Gastrocnemius medialis (tissue), 4 donors: ENCODE data around the gene LCLAT1. TPM values are rescaled to one million over a fixed set of nuclear protein-coding genes. Genes with fewer than 3 reads are reported as not detected.
A peak's percentile ranks its signal among the peaks of the same experiment; 100 is the strongest.

Experiments used
- ATAC-seq, 2 donors: fragments of 150-250 bp; one replicate each; pipeline ENCODE4 v1.9.1; 2016
- DNase-seq, 2 donors: peaks; one replicate each; pipeline ENCODE4 v3.0.0-alpha.2; 2019
- H3K27ac ChIP-seq, 4 donors: fragments of 200-600 bp; sonication (generic); 1 replicate in 1 of 4; 2 replicates in 3 of 4; pipeline ENCODE4 v1.5.1; 2016 to 2018; ENCODE audit warnings: mild to moderate bottlenecking in 2 of 4, moderate library complexity in 1 of 4
- H3K27me3 ChIP-seq, 3 donors: fragments of 200-600 bp; sonication (generic) in 2 of 3; 1 replicate in 1 of 3; 2 replicates in 2 of 3; pipeline versions ENCODE4 v1.5.1 to v1.6.0; 2016 to 2019; ENCODE audit warnings: mild to moderate bottlenecking in 1 of 3, moderate library complexity in 1 of 3
- H3K36me3 ChIP-seq, 2 donors: fragments of 200-600 bp; sonication (generic) in 1 of 2; one replicate each; pipeline ENCODE4 v1.5.1; 2017 to 2018
- H3K4me1 ChIP-seq, 2 donors: fragments of 200-600 bp; sonication (generic) in 1 of 2; one replicate each; pipeline ENCODE4 v1.5.1; 2016 to 2017; ENCODE audit warnings: mild to moderate bottlenecking in 2 of 2
- H3K4me3 ChIP-seq, 4 donors: fragments of 200-600 bp; sonication (generic) in 3 of 4; 1 replicate in 1 of 4; 2 replicates in 3 of 4; pipeline ENCODE4 v1.5.1; 2016 to 2019; ENCODE audit warnings: mild to moderate bottlenecking in 2 of 4
- H3K9me3 ChIP-seq, 3 donors: fragments of 200-600 bp; sonication (generic) in 2 of 3; 1 replicate in 1 of 3; 2 replicates in 2 of 3; pipeline ENCODE4 v1.5.1; 2016 to 2019
- CTCF ChIP-seq, 5 experiments: fragments of 450-650 bp in 3 of 5; fragments of 200-600 bp in 2 of 5; sonication (generic) in 2 of 5; IDR thresholded peaks in 4 of 5; conservative IDR thresholded peaks in 1 of 5; 1 replicate in 4 of 5; 2 replicates in 1 of 5; pipeline ENCODE4 v1.5.1; 2016 to 2019; ENCODE audit warnings: antibody characterized with exemption in 5 of 5, mild to moderate bottlenecking in 3 of 5, moderate library complexity in 3 of 5
- POLR2A ChIP-seq, 2 donors: fragments of 450-650 bp; IDR thresholded peaks; one replicate each; pipeline ENCODE4 v1.6.1; 2017; ENCODE audit warnings: antibody characterized with exemption in 2 of 2, mild to moderate bottlenecking in 2 of 2, moderate library complexity in 2 of 2
- in situ Hi-C, 4 donors: fragments of 200-750 bp; cut with MboI; loops; one replicate each; pipeline versions ENCODE4 v1.15.0 to v1.8.0; 2017; ENCODE audit warnings: low sequenced_read_pairs in 4 of 4
- intact Hi-C: fragments of 100-400 bp; cut with DNase I; formaldehyde crosslinking; loops from one replicate; pipeline ENCODE4 v1.15.1; 2023; ENCODE audit warnings: low total_unique reads
- total RNA-seq, 4 donors: library from RNA; depleted of rRNA; stranded (reverse); fragments of >200 nt; gene quantifications; one replicate each; pipeline versions ENCODE4 v1.1.0 to v1.2.3, GENCODE V29; 2016

The LCLAT1 gene
- total RNA-seq, 4 donors from 2014 or later = 4.3 to 14.5 (median 11.3) TPM

- no peaks in the 10 kb centered on the region for H3K9me3 ChIP-seq
- no peak for TF ChIP-seq POLR2A (IDR thresholded peaks at IDR 0.05)
- TF ChIP-seq CTCF (IDR thresholded peaks at IDR 0.05 in 4 of 5, conservative IDR thresholded peaks at IDR 0.05 in 1 of 5) = no peak
- no peak for DNase-seq
- peaks cover 11 to 24% of the 10 kb centered on the region in 2 donors for H3K4me1 ChIP-seq
- no peaks in the 10 kb centered on the region for H3K36me3 ChIP-seq
- no peak overlapping the region for H3K4me3 ChIP-seq
- intact Hi-C loops (no loop called here), in situ Hi-C loops (no loop called here)
- no peak for ATAC-seq
- H3K27ac ChIP-seq = peak overlapping the region in 2 of 4 donors; percentile 49 to 78
- H3K27me3 ChIP-seq = no peaks in the 10 kb centered on the region
These were observed 120.3 kb downstream of the LCLAT1 start for GRCh38 chr2:30567317-30567716.

- H3K27me3 ChIP-seq = no peaks in the 10 kb centered on the region
- H3K4me3 ChIP-seq = no peak overlapping the region
- DNase-seq = no peak
- in situ Hi-C loops (no loop called here), intact Hi-C loops (no loop called here)
- H3K36me3 ChIP-seq = no peaks in the 10 kb centered on the region
- H3K4me1 ChIP-seq = peaks cover 11 to 22% of the 10 kb centered on the region in 2 donors
- no peak for ATAC-seq
- no peaks in the 10 kb centered on the region for H3K9me3 ChIP-seq
- no peak overlapping the region for H3K27ac ChIP-seq
- no peak for TF ChIP-seq CTCF (IDR thresholded peaks at IDR 0.05 in 4 of 5, conservative IDR thresholded peaks at IDR 0.05 in 1 of 5)
These were observed 122.9 kb downstream of the LCLAT1 start for GRCh38 chr2:30569946-30570345.

- TF ChIP-seq POLR2A (IDR thresholded peaks at IDR 0.05) (no peak), CTCF (IDR thresholded peaks at IDR 0.05 in 4 of 5, conservative IDR thresholded peaks at IDR 0.05 in 1 of 5) (no peak)
- no peak overlapping the region for H3K4me3 ChIP-seq
- H3K27me3 ChIP-seq = no peaks in the 10 kb centered on the region
- no peak for DNase-seq
- H3K27ac ChIP-seq = no peak overlapping the region
- in situ Hi-C loops (no loop called here), intact Hi-C loops (no loop called here)
- no peaks in the 10 kb centered on the region for H3K9me3 ChIP-seq
- no peak for ATAC-seq
- H3K4me1 ChIP-seq = peaks cover 0 to 7% of the 10 kb centered on the region in 2 donors
- H3K36me3 ChIP-seq = no peaks in the 10 kb centered on the region
These were observed 130.1 kb downstream of the LCLAT1 start for GRCh38 chr2:30577151-30577550.

GRCh38 chr2:30580391-30580790 is 133.3 kb downstream of the LCLAT1 start:
- H3K36me3 ChIP-seq = no peaks in the 10 kb centered on the region
- intact Hi-C loops = loop anchor here (5.0 to 10.0 kb wide), 2 partner anchors 56 to 133 kb away; partner anchors contain the start of gene LCLAT1

More at GRCh38 chr2:30580391-30580790, 133.3 kb downstream of the LCLAT1 start:
- no peak for ATAC-seq
- no peaks in the 10 kb centered on the region for H3K27me3 ChIP-seq
- no peak for TF ChIP-seq CTCF (IDR thresholded peaks at IDR 0.05 in 4 of 5, conservative IDR thresholded peaks at IDR 0.05 in 1 of 5)
- no peak for TF ChIP-seq POLR2A (IDR thresholded peaks at IDR 0.05)
- no peak for DNase-seq
- no peaks in the 10 kb centered on the region for H3K9me3 ChIP-seq
- no peak overlapping the region for H3K4me3 ChIP-seq
- in situ Hi-C loops = no loop called here
- H3K27ac ChIP-seq = no peak overlapping the region
- H3K4me1 ChIP-seq = peaks cover 15 to 34% of the 10 kb centered on the region in 2 donors
